Adrenal gland (tissue), 5 donors: ENCODE results near the gene NECAB3.

Experiments used
- POLR2A ChIP-seq, 2 donors: fragments of 450-650 bp; IDR thresholded peaks; one replicate each; pipeline ENCODE4 v1.6.1; 2017; ENCODE audit warnings: antibody characterized with exemption in 2 of 2, mild to moderate bottlenecking in 2 of 2, moderate library complexity in 1 of 2
- TF ChIP-seq, protein P1 (sequence below), 6 experiments: fragments of 450-650 bp in 4 of 6; fragments of 200-600 bp in 2 of 6; sonication (generic) in 1 of 6; IDR thresholded peaks; 1 replicate in 5 of 6; 2 replicates in 1 of 6; pipeline versions ENCODE4 v1.5.1 to v1.8.0; 2016 to 2021; ENCODE audit warnings: antibody characterized with exemption in 6 of 6, mild to moderate bottlenecking in 2 of 6, moderate library complexity in 1 of 6
- donor health status: DM: no; HTN: no; CAD: no.

DNA sequence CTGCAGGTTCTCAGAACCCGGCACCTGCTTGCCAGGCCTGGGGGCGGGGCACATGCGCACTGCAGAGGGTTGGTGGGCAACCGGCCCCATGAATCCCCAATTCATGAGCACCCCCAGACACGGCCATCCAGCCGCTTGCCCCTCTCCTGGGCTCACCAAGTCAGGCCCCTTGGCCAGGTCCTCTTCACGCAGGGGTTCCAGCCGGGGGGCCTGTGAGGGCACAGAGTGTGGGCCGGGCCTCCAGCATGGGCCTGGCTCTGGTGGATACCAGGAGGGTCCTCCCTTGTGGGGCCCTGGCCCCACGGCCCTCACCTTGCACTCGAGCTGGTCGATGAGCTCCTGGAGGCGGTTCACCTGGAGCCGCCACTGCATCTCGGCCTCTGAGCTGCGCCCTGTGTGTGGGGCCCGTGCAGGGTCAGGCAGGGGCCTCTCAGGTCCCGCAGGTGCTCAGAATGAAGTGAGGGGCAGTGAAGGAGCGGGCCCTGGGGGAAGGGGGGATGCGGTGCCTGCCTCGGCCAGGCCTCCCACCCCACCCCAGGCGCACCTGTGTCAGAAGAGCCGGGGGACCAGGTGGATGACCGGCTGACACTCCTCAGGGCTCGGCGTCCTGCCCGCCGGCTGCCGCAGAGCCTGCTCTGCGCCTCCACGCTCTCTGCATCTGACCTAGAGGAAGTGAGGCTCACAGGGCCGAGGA lies 14.7 kb downstream of the NECAB3 start:
- TF ChIP-seq, protein P1, sequence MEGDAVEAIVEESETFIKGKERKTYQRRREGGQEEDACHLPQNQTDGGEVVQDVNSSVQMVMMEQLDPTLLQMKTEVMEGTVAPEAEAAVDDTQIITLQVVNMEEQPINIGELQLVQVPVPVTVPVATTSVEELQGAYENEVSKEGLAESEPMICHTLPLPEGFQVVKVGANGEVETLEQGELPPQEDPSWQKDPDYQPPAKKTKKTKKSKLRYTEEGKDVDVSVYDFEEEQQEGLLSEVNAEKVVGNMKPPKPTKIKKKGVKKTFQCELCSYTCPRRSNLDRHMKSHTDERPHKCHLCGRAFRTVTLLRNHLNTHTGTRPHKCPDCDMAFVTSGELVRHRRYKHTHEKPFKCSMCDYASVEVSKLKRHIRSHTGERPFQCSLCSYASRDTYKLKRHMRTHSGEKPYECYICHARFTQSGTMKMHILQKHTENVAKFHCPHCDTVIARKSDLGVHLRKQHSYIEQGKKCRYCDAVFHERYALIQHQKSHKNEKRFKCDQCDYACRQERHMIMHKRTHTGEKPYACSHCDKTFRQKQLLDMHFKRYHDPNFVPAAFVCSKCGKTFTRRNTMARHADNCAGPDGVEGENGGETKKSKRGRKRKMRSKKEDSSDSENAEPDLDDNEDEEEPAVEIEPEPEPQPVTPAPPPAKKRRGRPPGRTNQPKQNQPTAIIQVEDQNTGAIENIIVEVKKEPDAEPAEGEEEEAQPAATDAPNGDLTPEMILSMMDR (IDR thresholded peaks at IDR 0.05), result no peak
- no peak for TF ChIP-seq POLR2A (IDR thresholded peaks at IDR 0.05)
